SU-DHL-6 (cell line): Measurements from ENCODE around the gene TMIGD2.

Experiments
- H2AFZ ChIP-seq: fragments of 200-600 bp; sonication (generic); 2 replicates; pipeline ENCODE4 v1.6.1; 2014; ENCODE audit warnings: low read depth, mild to moderate bottlenecking, moderate library complexity, mixed read lengths, antibody characterized with exemption, low read length; ENCODE audit not compliant: severe bottlenecking
- H3F3A ChIP-seq: fragments of 200-600 bp; shearing (Covaris generic); 2 replicates; pipeline ENCODE4 v1.6.0; 2016; ENCODE audit warnings: antibody characterized with exemption, mild to moderate bottlenecking; ENCODE audit not compliant: insufficient read depth
- H3K27ac ChIP-seq: fragments of 200-600 bp; sonication (generic); 2 replicates; pipeline ENCODE4 v1.5.1; 2016; ENCODE audit warnings: low read depth, mild to moderate bottlenecking, low read length, moderate library complexity, mixed read lengths
- H3K27me3 ChIP-seq: fragments of 200-600 bp; sonication (generic), shearing (Covaris generic); 2 replicates; pipeline ENCODE4 v1.6.0; 2014; ENCODE audit warnings: mild to moderate bottlenecking, low read length
- H3K36me3 ChIP-seq: fragments of 200-600 bp; sonication (generic); 2 replicates; pipeline ENCODE4 v1.6.1; 2014; ENCODE audit warnings: mild to moderate bottlenecking, low read length, mixed read lengths
- H3K4me2 ChIP-seq: fragments of 300-600, 200-600 bp; shearing (Covaris generic), sonication (generic); 2 replicates; pipeline ENCODE4 v1.6.0; 2014; ENCODE audit warnings: low read length, low read depth, mild to moderate bottlenecking; ENCODE audit not compliant: poor library complexity, severe bottlenecking
- H3K4me3 ChIP-seq: fragments of 200-600 bp; sonication (generic); 2 replicates; pipeline ENCODE4 v1.5.1; 2014; ENCODE audit warnings: antibody characterized with exemption, low read length, mild to moderate bottlenecking, mixed read lengths; ENCODE audit not compliant: insufficient read depth, poor library complexity, severe bottlenecking
- H3K79me2 ChIP-seq: fragments of 200-600 bp; sonication (generic); 2 replicates; pipeline ENCODE4 v1.6.1; 2014; ENCODE audit warnings: mild to moderate bottlenecking, low read length, moderate library complexity; ENCODE audit not compliant: insufficient read depth
- H3K9ac ChIP-seq: fragments of 200-600 bp; sonication (generic); 2 replicates; pipeline ENCODE4 v1.7.0; 2014; ENCODE audit warnings: mild to moderate bottlenecking, low read length
- H3K9me2 ChIP-seq: fragments of 200-600 bp; sonication (generic); replicated peaks from 2 replicates; pipeline ENCODE4 v1.6.1; 2014; ENCODE audit warnings: low read length; ENCODE audit not compliant: insufficient read depth
- H3K9me3 ChIP-seq: fragments of 200-600 bp; sonication (generic); 2 replicates; pipeline ENCODE4 v1.6.1; 2014; ENCODE audit warnings: low read length, mixed read lengths; ENCODE audit not compliant: insufficient read depth
- H4K20me1 ChIP-seq: fragments of 200-600 bp; sonication (generic); 2 replicates; pipeline ENCODE4 v1.6.1; 2014; ENCODE audit warnings: low read depth, mild to moderate bottlenecking, antibody characterized with exemption, low read length, moderate library complexity, mixed read lengths
- EZH2phosphoT487 ChIP-seq: fragments of 200-600 bp; sonication (generic), shearing (Covaris generic); conservative IDR thresholded peaks from 2 replicates; pipeline ENCODE4 v1.6.1; 2018; ENCODE audit warnings: mild to moderate bottlenecking, antibody characterized with exemption, low read length, moderate library complexity, mixed read lengths
- TF ChIP-seq, protein P1 (sequence below): fragments of 200-600 bp; sonication (generic); IDR thresholded peaks from one replicate; pipeline ENCODE4 v1.5.1; 2017; ENCODE audit warnings: antibody characterized with exemption, mild to moderate bottlenecking, low read length, moderate library complexity; ENCODE audit not compliant: insufficient read depth, poor library complexity, severe bottlenecking

The TMIGD2 gene

GRCh38 chr19:4268816-4269430 lies 33.3 kb downstream of the TMIGD2 start:
- Histone ChIP-seq H3K9me2 (no peaks in the 10 kb centered on the region), H3K4me3 (no peak overlapping the region), H3K36me3 (no peaks in the 10 kb centered on the region; the same call in 1 of the 2 replicates), H2AFZ (no peak overlapping the region), H3K27ac (no peak overlapping the region), H3K9ac (no peak overlapping the region), H3K4me2 (no peak overlapping the region), H3K27me3 (no peaks in the 10 kb centered on the region), H4K20me1 (no peaks in the 10 kb centered on the region), H3F3A (no peaks in the 10 kb centered on the region), H3K79me2 (no peaks in the 10 kb centered on the region), H3K9me3 (no peaks in the 10 kb centered on the region)
- TF ChIP-seq EZH2phosphoT487, result no peak
- TF ChIP-seq, protein P1, sequence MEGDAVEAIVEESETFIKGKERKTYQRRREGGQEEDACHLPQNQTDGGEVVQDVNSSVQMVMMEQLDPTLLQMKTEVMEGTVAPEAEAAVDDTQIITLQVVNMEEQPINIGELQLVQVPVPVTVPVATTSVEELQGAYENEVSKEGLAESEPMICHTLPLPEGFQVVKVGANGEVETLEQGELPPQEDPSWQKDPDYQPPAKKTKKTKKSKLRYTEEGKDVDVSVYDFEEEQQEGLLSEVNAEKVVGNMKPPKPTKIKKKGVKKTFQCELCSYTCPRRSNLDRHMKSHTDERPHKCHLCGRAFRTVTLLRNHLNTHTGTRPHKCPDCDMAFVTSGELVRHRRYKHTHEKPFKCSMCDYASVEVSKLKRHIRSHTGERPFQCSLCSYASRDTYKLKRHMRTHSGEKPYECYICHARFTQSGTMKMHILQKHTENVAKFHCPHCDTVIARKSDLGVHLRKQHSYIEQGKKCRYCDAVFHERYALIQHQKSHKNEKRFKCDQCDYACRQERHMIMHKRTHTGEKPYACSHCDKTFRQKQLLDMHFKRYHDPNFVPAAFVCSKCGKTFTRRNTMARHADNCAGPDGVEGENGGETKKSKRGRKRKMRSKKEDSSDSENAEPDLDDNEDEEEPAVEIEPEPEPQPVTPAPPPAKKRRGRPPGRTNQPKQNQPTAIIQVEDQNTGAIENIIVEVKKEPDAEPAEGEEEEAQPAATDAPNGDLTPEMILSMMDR, result no peak

- Histone ChIP-seq H3K27me3 (no peaks in the 10 kb centered on the region), H3K9me3 (no peaks in the 10 kb centered on the region), H3F3A (no peaks in the 10 kb centered on the region), H3K27ac (no peak overlapping the region), H3K36me3 (peaks cover under 1% of the 10 kb centered on the region; the same call in 1 of the 2 replicates), H3K9me2 (no peaks in the 10 kb centered on the region), H3K9ac (no peak overlapping the region), H2AFZ (no peak overlapping the region), H3K4me3 (no peak overlapping the region), H4K20me1 (no peaks in the 10 kb centered on the region), H3K4me2 (no peak overlapping the region), H3K79me2 (no peaks in the 10 kb centered on the region)
- no peak for TF ChIP-seq EZH2phosphoT487
- TF ChIP-seq, protein P1, result no peak
Observed at GRCh38 chr19:4267901-4268815, 34.0 kb downstream of the TMIGD2 start.

GRCh38 chr19:4267101-4267900 lies 34.9 kb downstream of the TMIGD2 start:
- no peak for TF ChIP-seq EZH2phosphoT487
- TF ChIP-seq, protein P1, result peak; percentile 58
- no peak overlapping the region for H3K9ac ChIP-seq
- H4K20me1 ChIP-seq, result no peaks in the 10 kb centered on the region
- H3K27me3 ChIP-seq, result no peaks in the 10 kb centered on the region
- no peak overlapping the region for H3K4me2 ChIP-seq
- H3K9me2 ChIP-seq, result no peaks in the 10 kb centered on the region
- no peak overlapping the region for H3K27ac ChIP-seq
- H3K36me3 ChIP-seq, result peaks cover 2% of the 10 kb centered on the region; the same call in 1 of the 2 replicates
- no peaks in the 10 kb centered on the region for H3F3A ChIP-seq
- H2AFZ ChIP-seq, result no peak overlapping the region
- no peaks in the 10 kb centered on the region for H3K79me2 ChIP-seq
- H3K9me3 ChIP-seq, result no peaks in the 10 kb centered on the region
- no peak overlapping the region for H3K4me3 ChIP-seq
